ENCODE data around the gene FAM24A. TPM values are rescaled to one million over a fixed set of nuclear protein-coding genes. Genes with fewer than 3 reads are reported as not detected.

The FAM24A gene
- total RNA-seq, 2 donors from 2014 or later, result not detected

DNA sequence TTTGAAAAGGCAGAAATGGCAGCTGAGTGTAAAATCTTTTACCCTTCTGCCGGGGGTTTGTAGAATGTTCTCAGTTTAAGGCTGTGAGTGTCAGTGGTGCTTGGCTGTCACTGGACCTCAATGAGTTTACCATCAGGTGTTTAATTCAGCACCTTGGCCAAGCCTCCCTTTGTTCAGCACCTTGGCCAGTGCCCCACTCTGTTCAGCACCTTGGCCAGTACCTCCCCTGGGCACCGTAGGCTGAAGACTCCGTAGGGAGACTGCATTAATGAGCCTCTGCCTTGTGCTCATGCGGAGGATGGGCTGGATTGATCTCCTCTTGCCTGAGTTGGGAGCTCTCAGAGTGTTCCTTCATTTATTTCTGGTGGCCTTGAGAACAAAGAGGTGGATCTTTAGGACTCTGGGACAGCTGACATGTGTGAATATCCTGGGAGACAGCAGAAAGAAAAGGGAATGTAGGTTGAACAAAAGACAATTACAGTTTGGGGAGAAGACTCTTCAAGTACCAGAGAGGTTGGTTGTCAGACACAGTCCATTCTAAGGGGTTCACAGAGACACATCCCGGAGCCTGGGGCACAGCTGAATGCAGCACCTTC is 1.6 kb downstream of the FAM24A start:
- no peak for DNase-seq (ENCODE audit: low spot score)

GRCh38 chr10:122915700-122916099 is 5.3 kb downstream of the FAM24A start:
- intact Hi-C loops (cut with DNase I), result no loop called here
- no peak for DNase-seq (ENCODE audit: low spot score)

More for the DNA sequence above, 1.6 kb downstream of the FAM24A start:
- intact Hi-C loops (cut with DNase I), result no loop called here

GRCh38 chr10:122930140-122930539 is 19.7 kb downstream of the FAM24A start:
- DNase-seq (ENCODE audit: low spot score), result no peak
- intact Hi-C loops (cut with DNase I), result no loop called here

DNA sequence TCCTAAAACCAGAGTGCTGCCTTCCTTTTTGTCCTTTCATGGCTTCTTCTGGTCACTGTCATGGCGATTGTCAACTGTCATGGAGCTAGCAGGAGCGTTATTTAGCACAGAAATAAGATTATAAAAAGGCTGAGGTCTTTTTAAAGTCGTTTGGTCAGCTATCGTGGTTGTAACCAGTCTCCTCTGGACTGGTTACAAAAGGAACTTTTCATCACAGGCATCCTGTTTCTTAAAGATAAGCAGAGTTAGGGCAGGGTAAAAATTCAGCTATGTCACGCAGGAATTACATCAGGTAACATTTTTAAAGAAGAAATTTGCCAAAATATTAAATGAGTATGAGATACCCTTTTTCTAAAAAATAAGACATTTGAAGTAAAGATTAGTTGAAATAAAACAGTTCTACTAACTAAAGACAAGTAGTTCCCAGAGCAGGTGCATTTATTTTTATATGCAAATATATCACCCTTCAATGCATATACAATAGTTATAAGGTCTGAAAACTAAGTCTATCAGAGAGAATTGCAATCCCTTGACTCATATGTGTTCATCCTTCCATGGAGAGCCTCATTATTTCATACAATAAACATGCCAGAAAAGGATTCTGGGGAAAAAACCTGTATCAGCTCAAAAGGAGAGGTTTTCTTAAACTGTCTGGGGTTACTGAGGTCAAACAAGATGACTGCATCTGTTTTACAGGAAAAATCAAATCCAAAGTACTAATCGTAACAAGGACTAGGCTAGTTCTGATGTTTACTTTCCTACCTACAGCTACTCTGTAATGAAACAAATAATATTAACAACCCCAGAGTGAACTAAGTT is 20.9 kb downstream of the FAM24A start:
- DNase-seq (ENCODE audit: low spot score), result no peak
- intact Hi-C loops (cut with DNase I), result no loop called here

DNA sequence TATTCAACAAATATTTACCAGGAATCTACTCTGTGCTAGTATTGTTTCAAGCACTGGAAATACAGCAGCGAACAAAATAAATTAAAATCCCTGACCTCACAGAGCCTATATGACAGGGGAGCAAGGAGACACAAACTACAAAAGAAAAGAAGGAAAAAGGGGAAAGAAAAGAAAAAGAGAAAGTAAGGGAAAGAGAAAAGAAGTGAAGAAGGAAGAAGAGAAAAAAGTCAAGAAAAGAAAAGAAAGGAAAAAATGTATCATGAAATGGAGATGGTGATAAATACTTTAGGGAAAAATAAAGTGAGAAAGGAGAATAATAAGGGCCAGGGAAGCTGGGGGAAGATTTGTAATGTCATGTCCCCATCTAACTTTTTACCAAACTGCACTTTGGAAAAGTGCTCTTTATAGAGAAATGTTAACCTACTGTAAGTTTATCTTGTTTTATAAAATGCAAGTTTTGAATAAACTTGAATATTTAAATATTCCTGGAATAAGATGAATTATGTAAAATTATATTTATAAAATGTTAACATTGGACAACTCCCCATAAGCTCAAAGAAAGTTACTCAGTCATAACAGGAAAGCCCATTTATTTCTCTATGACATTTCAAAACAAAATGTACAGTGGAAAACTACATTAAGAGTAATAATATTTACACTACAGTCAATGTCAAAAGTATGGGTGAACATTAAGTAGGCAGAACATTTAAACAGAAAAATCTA is 28.9 kb downstream of the FAM24A start:
- intact Hi-C loops (cut with DNase I), result no loop called here

GRCh38 chr10:122939856-122940543 is 29.6 kb downstream of the FAM24A start:
- DNase-seq (ENCODE audit: low spot score), result no peak
- intact Hi-C loops (cut with DNase I), result no loop called here

More for the DNA sequence above, 28.9 kb downstream of the FAM24A start:
- DNase-seq (ENCODE audit: low spot score), result no peak

DNA sequence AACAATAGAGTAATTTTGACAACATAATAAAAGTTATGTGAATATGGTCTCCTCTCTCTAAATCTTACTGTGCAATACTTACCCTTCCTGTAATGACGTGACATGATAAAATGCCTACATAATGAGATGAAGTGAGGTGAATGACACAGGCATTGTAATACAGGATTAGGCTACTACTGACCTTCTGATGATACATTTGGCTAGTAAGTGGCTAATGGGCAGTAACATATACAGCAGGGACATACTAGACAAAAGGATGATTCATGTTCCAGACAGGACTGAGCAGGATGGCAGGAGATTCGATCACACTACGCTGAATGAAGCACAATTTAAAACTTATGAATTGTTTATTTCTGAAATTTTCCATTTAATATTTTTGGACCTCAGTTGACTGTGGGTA is 38.9 kb downstream of the FAM24A start:
- intact Hi-C loops (cut with DNase I), result no loop called here
- no peak for DNase-seq (ENCODE audit: low spot score)

GRCh38 chr10:122953902-122954730 is 43.7 kb downstream of the FAM24A start, which contains the start of gene C10orf88:
Gene C10orf88 (minus strand): TSS chr10:122954227. CDS start chr10:122954178, 49 bp downstream.
- intact Hi-C loops (cut with DNase I), result no loop called here

DNA sequence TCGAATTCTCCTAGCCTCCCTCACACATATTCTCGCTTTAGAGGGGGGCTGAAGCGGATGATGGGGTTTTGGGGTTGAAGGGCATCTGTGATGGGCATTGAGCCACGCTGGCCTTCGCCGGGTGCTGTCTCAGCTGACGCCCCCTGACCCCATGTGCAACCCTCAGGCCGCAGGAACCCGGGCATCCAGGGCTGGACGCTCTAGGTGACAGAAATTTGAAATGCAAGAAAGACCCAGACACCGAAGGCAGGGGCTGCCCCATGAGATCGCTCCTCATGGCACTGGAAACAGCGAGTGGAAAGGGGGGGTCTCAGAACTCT is 44.3 kb downstream of the FAM24A start:
- intact Hi-C loops (cut with DNase I), result no loop called here
- DNase-seq (ENCODE audit: low spot score), result no peak

More at GRCh38 chr10:122953902-122954730, 43.7 kb downstream of the FAM24A start, which contains the start of gene C10orf88:
- peak; percentile 99 for DNase-seq (ENCODE audit: low spot score)

DNA sequence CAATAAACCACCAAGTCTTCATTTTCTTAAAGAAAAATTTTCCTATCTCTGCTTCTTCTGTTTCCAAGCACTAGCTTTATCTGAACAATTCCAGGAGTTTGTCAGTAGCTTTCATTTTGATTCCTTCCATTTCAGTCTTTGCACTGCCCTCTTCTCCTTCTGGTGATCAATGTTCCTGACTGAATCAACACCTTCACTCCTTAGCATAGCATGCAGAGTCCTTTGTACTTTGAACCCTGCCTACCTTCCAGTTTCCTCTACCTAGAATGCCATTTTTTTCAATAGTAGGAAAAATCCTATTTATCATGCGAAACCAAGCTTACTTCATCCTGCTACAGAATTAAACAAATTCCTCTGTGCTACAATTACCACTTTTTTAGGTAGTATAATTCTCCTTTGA is 45.5 kb downstream of the FAM24A start:
- intact Hi-C loops (cut with DNase I), result no loop called here
- DNase-seq (ENCODE audit: low spot score), result no peak

GRCh38 chr10:122957474-122957873 is 47.1 kb downstream of the FAM24A start:
- intact Hi-C loops (cut with DNase I), result no loop called here

GRCh38 chr10:122962405-122962804 is 52.0 kb downstream of the FAM24A start:
- intact Hi-C loops (cut with DNase I), result no loop called here
- no peak for DNase-seq (ENCODE audit: low spot score)

More at GRCh38 chr10:122957474-122957873, 47.1 kb downstream of the FAM24A start:
- no peak for DNase-seq (ENCODE audit: low spot score)

Other genes starting within 250 kb of the FAM24A start
- not detected for gene C10orf120, start 210.8 kb upstream of the FAM24A start, total RNA-seq
- under 1 TPM; 0.48 to 0.51 TPM for gene CUZD1, start 64.8 kb upstream of the FAM24A start, total RNA-seq
- 1 to 10 TPM; 1.4 TPM for gene FAM24B, start 31.0 kb upstream of the FAM24A start, total RNA-seq
- gene C10orf88, start 43.6 kb downstream of the FAM24A start, total RNA-seq, result 1 to 10 TPM; 4.9 to 9.3 TPM
- 1 to 10 TPM; 2.3 to 3.4 TPM for gene PSTK, start 69.8 kb downstream of the FAM24A start, total RNA-seq
- gene IKZF5, start 98.2 kb downstream of the FAM24A start, total RNA-seq, result 10 to 100 TPM; 15.5 to 19.1 TPM
- 10 to 100 TPM; 18.1 to 20.9 TPM for gene ACADSB, start 98.4 kb downstream of the FAM24A start, total RNA-seq
- not detected for gene HMX3, start 225.4 kb downstream of the FAM24A start, total RNA-seq
- not detected for gene HMX2, start 237.5 kb downstream of the FAM24A start, total RNA-seq
- gene BUB3, start 243.8 kb downstream of the FAM24A start, total RNA-seq, result 10 to 100 TPM; 45.3 to 48.1 TPM